Measurements from ENCODE around the gene PIP.
A peak's percentile ranks its signal among the peaks of the same experiment; 100 is the strongest.
"Not testable (repeated sequence)": the region's sequence is repeated elsewhere in the genome, so short reads cannot be mapped to it uniquely, and the experiment has no call there.

PIP gene

GRCh38 chr7:143131781-143132180, at the start of gene PIP:
TSS of gene PIP (plus strand) at chr7:143132077. CDS start at chr7:143132117, 40 bp downstream.
- Mint-ChIP-seq H3K36me3 (ENCODE audit: low read depth) (no peaks in the 10 kb centered on the region), H3K4me3 (no peak within 1 kb of the TSS), H3K27ac (peak within 1 kb of the TSS; percentile 86), H3K9me3 (no peaks in the 10 kb centered on the region), H3K4me1 (ENCODE audit: low read depth) (peaks cover 59% of the 10 kb centered on the region), H3K27me3 (peaks cover 2% of the 10 kb centered on the region)
- intact Hi-C loops (cut with micrococcal nuclease) = loop anchor here (10.0 kb wide), 1 partner anchor 87 kb away; no protein-coding TSS in a partner anchor

DNA sequence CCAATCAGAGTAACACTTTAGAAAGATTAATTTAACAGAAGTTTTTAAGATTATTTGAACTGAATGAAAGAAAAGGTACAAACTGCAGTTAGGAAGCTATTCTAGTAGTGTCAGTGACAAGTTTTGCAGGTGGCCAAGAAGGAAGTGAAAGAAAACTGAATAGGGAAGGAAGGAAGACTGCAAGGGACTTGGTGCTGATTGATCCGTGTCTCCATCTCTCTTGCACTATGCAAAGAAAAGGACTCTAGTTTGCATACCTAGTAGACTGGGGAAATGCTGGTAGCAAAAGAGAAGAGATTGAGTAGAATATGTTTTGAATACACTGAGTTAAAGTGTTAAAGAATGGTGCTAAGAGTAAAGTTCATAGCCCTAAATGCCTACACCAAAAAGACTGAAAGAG, 46.8 kb upstream of the PIP start:
- intact Hi-C loops (cut with micrococcal nuclease) = no loop called here
- Mint-ChIP-seq H3K27ac (no peak overlapping the region), H3K4me3 (no peak overlapping the region), H3K36me3 (ENCODE audit: low read depth) (no peaks in the 10 kb centered on the region), H3K4me1 (ENCODE audit: low read depth) (peaks cover 22% of the 10 kb centered on the region), H3K9me3 (peaks cover 58% of the 10 kb centered on the region), H3K27me3 (no peaks in the 10 kb centered on the region)

- H3K4me3 Mint-ChIP-seq; intact Hi-C loops (cut with micrococcal nuclease); H3K27ac Mint-ChIP-seq; H3K36me3 Mint-ChIP-seq (ENCODE audit: low read depth); H3K27me3 Mint-ChIP-seq: not testable (repeated sequence)
- H3K4me1 Mint-ChIP-seq (ENCODE audit: low read depth) = peaks cover 22% of the 10 kb centered on the region
- peaks cover 57% of the 10 kb centered on the region for H3K9me3 Mint-ChIP-seq
These were observed 46.3 kb upstream of the PIP start for GRCh38 chr7:143085610-143086009.

DNA sequence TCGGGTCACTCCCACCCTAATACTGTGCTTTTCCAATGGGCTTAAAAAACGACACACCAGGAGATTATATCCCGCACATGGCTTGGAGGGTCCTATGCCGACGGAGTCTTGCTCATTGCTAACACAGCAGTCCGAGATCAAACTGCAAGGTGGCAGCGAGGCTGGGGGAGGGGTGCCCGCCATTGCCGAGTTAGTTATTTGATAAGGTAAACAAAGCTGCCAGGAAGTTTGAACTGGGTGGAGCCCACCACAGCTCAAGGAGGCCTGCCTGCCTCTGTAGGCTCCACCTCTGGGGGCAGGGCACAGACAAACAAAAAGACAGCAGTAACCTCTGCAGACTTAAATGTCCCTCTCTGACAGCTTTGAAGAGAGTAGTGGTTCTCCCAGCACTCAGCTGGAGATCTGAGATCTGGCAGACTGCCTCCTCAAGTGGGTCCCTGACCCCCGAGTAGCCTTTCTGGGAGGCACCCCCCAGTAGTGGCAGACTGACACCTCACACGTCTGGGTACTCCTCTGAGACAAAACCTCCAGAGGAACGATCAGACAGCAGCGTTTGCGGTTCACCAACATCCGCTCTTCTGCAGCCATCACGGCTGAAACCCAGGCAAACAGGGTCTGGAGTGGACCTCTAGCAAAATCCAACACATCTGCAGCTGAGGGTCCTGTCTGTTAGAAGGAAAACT, 43.2 kb upstream of the PIP start:
- H3K9me3 Mint-ChIP-seq = peaks cover 36% of the 10 kb centered on the region
- H3K27ac Mint-ChIP-seq; H3K4me3 Mint-ChIP-seq; intact Hi-C loops (cut with micrococcal nuclease); H3K27me3 Mint-ChIP-seq; H3K36me3 Mint-ChIP-seq (ENCODE audit: low read depth): not testable (repeated sequence)
- H3K4me1 Mint-ChIP-seq (ENCODE audit: low read depth) = peaks cover 22% of the 10 kb centered on the region

DNA sequence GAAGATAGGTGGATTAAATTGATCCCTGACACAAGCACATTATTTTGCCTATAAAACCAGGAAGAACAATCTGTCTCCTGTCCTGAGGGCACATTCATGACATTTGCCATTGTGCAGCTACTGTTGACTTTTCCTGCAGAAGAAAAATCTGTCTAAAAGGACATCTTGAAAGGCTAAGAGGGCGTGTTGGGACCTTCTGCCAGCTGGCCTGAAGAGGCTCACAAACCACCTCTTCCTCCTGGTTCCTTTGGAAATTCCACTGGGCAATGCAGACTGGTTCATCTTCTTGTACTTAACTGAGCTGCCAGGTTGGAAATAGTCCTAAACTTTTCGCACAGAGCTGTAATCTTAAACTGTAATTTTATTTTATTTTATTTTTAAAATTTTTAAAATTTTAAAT, 35.7 kb upstream of the PIP start:
- intact Hi-C loops (cut with micrococcal nuclease) = no loop called here
- H3K36me3 Mint-ChIP-seq (ENCODE audit: low read depth) = peaks cover 6% of the 10 kb centered on the region
- H3K9me3 Mint-ChIP-seq = peaks cover 37% of the 10 kb centered on the region
- no peaks in the 10 kb centered on the region for H3K27me3 Mint-ChIP-seq
- H3K4me3 Mint-ChIP-seq = no peak overlapping the region
- no peaks in the 10 kb centered on the region for H3K4me1 Mint-ChIP-seq (ENCODE audit: low read depth)
- no peak overlapping the region for H3K27ac Mint-ChIP-seq

DNA sequence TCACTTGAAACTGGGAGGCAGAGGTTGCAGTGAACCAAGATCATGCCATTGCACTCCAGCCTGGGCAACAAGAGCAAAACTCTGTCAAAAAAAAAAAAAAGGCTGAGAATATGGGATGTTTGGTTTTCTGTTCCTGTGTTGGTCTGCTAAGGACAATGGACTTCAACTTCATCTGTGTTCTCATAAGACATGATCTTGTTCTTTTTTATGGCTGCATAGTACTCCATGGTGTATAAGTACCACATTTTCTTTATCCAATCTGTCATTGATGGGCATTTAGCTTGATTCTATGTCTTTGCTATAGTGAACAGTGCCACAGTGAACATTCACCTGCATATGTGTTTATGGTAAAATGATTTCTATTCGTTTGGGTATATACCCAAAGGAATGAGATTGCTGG, 32.3 kb upstream of the PIP start:
- H3K36me3 Mint-ChIP-seq (ENCODE audit: low read depth); H3K27ac Mint-ChIP-seq; H3K4me3 Mint-ChIP-seq; intact Hi-C loops (cut with micrococcal nuclease); H3K27me3 Mint-ChIP-seq; H3K4me1 Mint-ChIP-seq (ENCODE audit: low read depth): not testable (repeated sequence)
- peaks cover 40% of the 10 kb centered on the region for H3K9me3 Mint-ChIP-seq

DNA sequence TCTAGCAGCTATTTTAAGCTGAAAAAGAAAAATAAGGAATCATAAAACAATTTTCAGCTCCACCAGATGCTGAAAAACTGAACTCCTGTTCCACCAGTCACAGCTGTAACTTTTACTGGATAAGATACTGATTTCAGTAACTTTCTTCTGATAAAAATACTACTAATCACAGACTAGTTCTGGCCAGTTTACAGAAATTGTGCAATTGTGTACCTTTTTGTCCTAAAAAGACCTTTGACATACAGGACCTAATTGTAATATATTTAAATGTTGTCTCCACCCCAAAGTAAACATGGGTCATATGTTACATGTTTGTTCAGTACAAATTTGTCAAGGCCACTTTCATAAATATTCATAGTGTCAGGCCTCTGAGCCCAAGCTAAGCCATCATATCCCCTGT, 27.1 kb upstream of the PIP start:
- H3K9me3 Mint-ChIP-seq = peaks cover 11% of the 10 kb centered on the region
- no peak overlapping the region for H3K4me3 Mint-ChIP-seq
- intact Hi-C loops (cut with micrococcal nuclease) = no loop called here
- no peak overlapping the region for H3K27ac Mint-ChIP-seq
- H3K27me3 Mint-ChIP-seq = no peaks in the 10 kb centered on the region
- no peaks in the 10 kb centered on the region for H3K4me1 Mint-ChIP-seq (ENCODE audit: low read depth)
- H3K36me3 Mint-ChIP-seq (ENCODE audit: low read depth) = no peaks in the 10 kb centered on the region

GRCh38 chr7:143108019-143108418, 23.9 kb upstream of the PIP start:
- H3K36me3 Mint-ChIP-seq (ENCODE audit: low read depth); H3K4me3 Mint-ChIP-seq; H3K27me3 Mint-ChIP-seq: not testable (repeated sequence)

GRCh38 chr7:143117395-143117794, 14.5 kb upstream of the PIP start:
- H3K36me3 Mint-ChIP-seq (ENCODE audit: low read depth) = peaks cover 10% of the 10 kb centered on the region
- peaks cover 44% of the 10 kb centered on the region for H3K9me3 Mint-ChIP-seq
- H3K4me3 Mint-ChIP-seq = no peak overlapping the region
- H3K27me3 Mint-ChIP-seq = peaks cover 2% of the 10 kb centered on the region
- no peak overlapping the region for H3K27ac Mint-ChIP-seq
- no peaks in the 10 kb centered on the region for H3K4me1 Mint-ChIP-seq (ENCODE audit: low read depth)
- intact Hi-C loops (cut with micrococcal nuclease) = no loop called here

More at GRCh38 chr7:143108019-143108418, 23.9 kb upstream of the PIP start:
- H3K9me3 Mint-ChIP-seq; H3K4me1 Mint-ChIP-seq (ENCODE audit: low read depth); H3K27ac Mint-ChIP-seq; intact Hi-C loops (cut with micrococcal nuclease): not testable (repeated sequence)

GRCh38 chr7:143120691-143121405, 11.0 kb upstream of the PIP start:
- intact Hi-C loops (cut with micrococcal nuclease) = no loop called here
- H3K4me3 Mint-ChIP-seq = no peak overlapping the region
- peaks cover 16% of the 10 kb centered on the region for H3K4me1 Mint-ChIP-seq (ENCODE audit: low read depth)
- H3K36me3 Mint-ChIP-seq (ENCODE audit: low read depth) = peaks cover 21% of the 10 kb centered on the region
- no peak overlapping the region for H3K27ac Mint-ChIP-seq
- no peaks in the 10 kb centered on the region for H3K27me3 Mint-ChIP-seq
- H3K9me3 Mint-ChIP-seq = peaks cover 38% of the 10 kb centered on the region

GRCh38 chr7:143123326-143123725, 8.6 kb upstream of the PIP start:
- H3K27me3 Mint-ChIP-seq; intact Hi-C loops (cut with micrococcal nuclease); H3K4me3 Mint-ChIP-seq; H3K27ac Mint-ChIP-seq: not testable (repeated sequence)
- H3K36me3 Mint-ChIP-seq (ENCODE audit: low read depth) = peaks cover 21% of the 10 kb centered on the region
- H3K9me3 Mint-ChIP-seq = peaks cover 29% of the 10 kb centered on the region
- peaks cover 41% of the 10 kb centered on the region for H3K4me1 Mint-ChIP-seq (ENCODE audit: low read depth)

- intact Hi-C loops (cut with micrococcal nuclease) = loop anchor here (2.0 kb wide), 1 partner anchor 81 kb away; no protein-coding TSS in a partner anchor
- Mint-ChIP-seq H3K36me3 (ENCODE audit: low read depth) (peaks cover 21% of the 10 kb centered on the region), H3K4me1 (ENCODE audit: low read depth) (peaks cover 62% of the 10 kb centered on the region), H3K27ac (peak overlapping the region; percentile 81), H3K4me3 (no peak overlapping the region), H3K27me3 (no peaks in the 10 kb centered on the region), H3K9me3 (peaks cover 29% of the 10 kb centered on the region)
These were observed 5.7 kb upstream of the PIP start for GRCh38 chr7:143126146-143126545.

- Mint-ChIP-seq H3K9me3 (peaks cover 8% of the 10 kb centered on the region), H3K4me3 (no peak overlapping the region)
These were observed 2.8 kb upstream of the PIP start for GRCh38 chr7:143129051-143129450.

GRCh38 chr7:143129477-143129876, 2.4 kb upstream of the PIP start:
- Mint-ChIP-seq H3K36me3 (ENCODE audit: low read depth) (peaks cover 10% of the 10 kb centered on the region), H3K27me3 (no peaks in the 10 kb centered on the region), H3K9me3 (peaks cover 3% of the 10 kb centered on the region), H3K27ac (no peak overlapping the region), H3K4me1 (ENCODE audit: low read depth) (peaks cover 76% of the 10 kb centered on the region), H3K4me3 (no peak overlapping the region)
- intact Hi-C loops (cut with micrococcal nuclease) = no loop called here

More at GRCh38 chr7:143129051-143129450, 2.8 kb upstream of the PIP start:
- H3K36me3 Mint-ChIP-seq (ENCODE audit: low read depth) = peaks cover 15% of the 10 kb centered on the region
- H3K4me1 Mint-ChIP-seq (ENCODE audit: low read depth) = peaks cover 79% of the 10 kb centered on the region
- no peak overlapping the region for H3K27ac Mint-ChIP-seq
- no peaks in the 10 kb centered on the region for H3K27me3 Mint-ChIP-seq
- intact Hi-C loops (cut with micrococcal nuclease) = no loop called here
